Activated T-cell treated with anti-CD3 and anti-CD28 coated beads, Interleukin-2, amount 50 U/mL, for 4 hours (primary cell): ENCODE results near the gene ATG4B. TPM values are rescaled to one million over a fixed set of nuclear protein-coding genes. Genes with fewer than 3 reads are reported as not detected.

Source experiments
- ATAC-seq, 2 donors: fragments of 200-7000 bp; cut with Tn5 transposase; one replicate each; pipeline ENCODE4 v1.10.0; 2021
- DNase-seq: peaks from one replicate; pipeline ENCODE4 v3.0.0-alpha.2; 2020
- H3K27me3 Mint-ChIP-seq: one replicate; pipeline ENCODE4 v1.8.0; 2021; ENCODE audit warnings: low read depth, mixed read lengths
- H3K36me3 Mint-ChIP-seq: one replicate; pipeline ENCODE4 v1.8.0; 2022; ENCODE audit warnings: mixed read lengths; ENCODE audit not compliant: insufficient read depth
- H3K4me1 Mint-ChIP-seq: one replicate; pipeline ENCODE4 v1.8.0; 2021; ENCODE audit warnings: low read depth, mixed read lengths
- H3K4me3 Mint-ChIP-seq: one replicate; pipeline ENCODE4 v1.8.0; 2021; ENCODE audit warnings: mild to moderate bottlenecking, moderate library complexity, mixed read lengths
- H3K9me3 Mint-ChIP-seq: one replicate; pipeline ENCODE4 v1.8.0; 2021; ENCODE audit warnings: mixed read lengths
- total RNA-seq, 3 donors: library from RNA; stranded (reverse); gene quantifications; one replicate each; pipeline ENCODE4 v1.2.1, GENCODE V29; 2021

ATG4B gene
- total RNA-seq, 3 donors from 2014 or later: 72.6 to 82.4 (median 75.3) TPM

GRCh38 chr2:241702155-241703031 lies 64.9 kb downstream of the ATG4B start:
- H3K9me3 Mint-ChIP-seq: no peaks in the 10 kb centered on the region
- ATAC-seq (peak; percentile 68 to 73), DNase-seq (peak; percentile 90)
- H3K4me3 Mint-ChIP-seq: peak overlapping the region; percentile 86
- H3K36me3 Mint-ChIP-seq: peaks cover 15% of the 10 kb centered on the region
- no peaks in the 10 kb centered on the region for H3K27me3 Mint-ChIP-seq
- H3K4me1 Mint-ChIP-seq: peaks cover 22% of the 10 kb centered on the region

- H3K27me3 Mint-ChIP-seq: no peaks in the 10 kb centered on the region
- no peaks in the 10 kb centered on the region for H3K9me3 Mint-ChIP-seq
- H3K4me1 Mint-ChIP-seq: peaks cover 22% of the 10 kb centered on the region
Measured at GRCh38 chr2:241703032-241703604, 65.6 kb downstream of the ATG4B start.

GRCh38 chr2:241706537-241706936 lies 69.0 kb downstream of the ATG4B start:
- no peak for DNase-seq
- no peaks in the 10 kb centered on the region for H3K9me3 Mint-ChIP-seq
- H3K4me1 Mint-ChIP-seq: peaks cover 14% of the 10 kb centered on the region
- peaks cover 36% of the 10 kb centered on the region for H3K36me3 Mint-ChIP-seq
- ATAC-seq: no peak
- H3K27me3 Mint-ChIP-seq: no peaks in the 10 kb centered on the region
- no peak overlapping the region for H3K4me3 Mint-ChIP-seq

More at GRCh38 chr2:241703032-241703604, 65.6 kb downstream of the ATG4B start:
- no peak for ATAC-seq
- peak overlapping the region; percentile 86 for H3K4me3 Mint-ChIP-seq
- H3K36me3 Mint-ChIP-seq: peaks cover 18% of the 10 kb centered on the region
- no peak for DNase-seq

GRCh38 chr2:241708879-241709278 lies 71.4 kb downstream of the ATG4B start:
- no peaks in the 10 kb centered on the region for H3K9me3 Mint-ChIP-seq
- peaks cover 38% of the 10 kb centered on the region for H3K36me3 Mint-ChIP-seq
- DNase-seq (no peak), ATAC-seq (no peak)
- H3K4me1 Mint-ChIP-seq: peaks cover 3% of the 10 kb centered on the region
- H3K27me3 Mint-ChIP-seq: no peaks in the 10 kb centered on the region
- H3K4me3 Mint-ChIP-seq: no peak overlapping the region

- Mint-ChIP-seq H3K27me3 (no peaks in the 10 kb centered on the region), H3K4me3 (no peak overlapping the region), H3K36me3 (peaks cover 46% of the 10 kb centered on the region), H3K9me3 (no peaks in the 10 kb centered on the region), H3K4me1 (peaks cover 2% of the 10 kb centered on the region)
- ATAC-seq (no peak), DNase-seq (no peak)
Measured at GRCh38 chr2:241719093-241719492, 81.6 kb downstream of the ATG4B start.

- ATAC-seq: no peak
- peaks cover 2% of the 10 kb centered on the region for H3K4me1 Mint-ChIP-seq
- no peaks in the 10 kb centered on the region for H3K9me3 Mint-ChIP-seq
- no peak overlapping the region for H3K4me3 Mint-ChIP-seq
- no peaks in the 10 kb centered on the region for H3K27me3 Mint-ChIP-seq
- DNase-seq: no peak
- peaks cover 38% of the 10 kb centered on the region for H3K36me3 Mint-ChIP-seq
Measured at GRCh38 chr2:241720099-241720498, 82.6 kb downstream of the ATG4B start.

- Mint-ChIP-seq H3K4me3 (no peak overlapping the region), H3K4me1 (peaks cover 2% of the 10 kb centered on the region), H3K36me3 (peaks cover 40% of the 10 kb centered on the region), H3K9me3 (no peaks in the 10 kb centered on the region), H3K27me3 (no peaks in the 10 kb centered on the region)
- DNase-seq (no peak), ATAC-seq (no peak)
Measured at GRCh38 chr2:241720560-241720959, 83.1 kb downstream of the ATG4B start.

- DNase-seq: no peak
- Mint-ChIP-seq H3K4me3 (no peak overlapping the region), H3K9me3 (no peaks in the 10 kb centered on the region), H3K36me3 (peaks cover 34% of the 10 kb centered on the region), H3K27me3 (no peaks in the 10 kb centered on the region), H3K4me1 (no peaks in the 10 kb centered on the region)
- ATAC-seq: no peak
Measured at GRCh38 chr2:241721852-241722251, 84.4 kb downstream of the ATG4B start.

GRCh38 chr2:241722896-241723454 lies 85.5 kb downstream of the ATG4B start:
- Mint-ChIP-seq H3K4me1 (no peaks in the 10 kb centered on the region), H3K9me3 (no peaks in the 10 kb centered on the region), H3K36me3 (peaks cover 31% of the 10 kb centered on the region), H3K27me3 (no peaks in the 10 kb centered on the region), H3K4me3 (no peak overlapping the region)
- no peak for DNase-seq
- no peak for ATAC-seq

Other genes with a start within 250 kb of the ATG4B start
- 100 to 1,000 TPM in 2 of 3 donors, 10 to 100 TPM in 1; 97.1 to 104 (median 100) TPM for gene STK25, start 129.1 kb upstream of the ATG4B start, total RNA-seq
- under 1 TPM; 0.15 to 0.19 (median 0.16) TPM for gene BOK, start 78.9 kb upstream of the ATG4B start, total RNA-seq
- 10 to 100 TPM; 58.6 to 61.8 (median 59.0) TPM for gene THAP4, start 535 bp upstream of the ATG4B start, total RNA-seq
- gene DTYMK, start 49.1 kb downstream of the ATG4B start, total RNA-seq: 100 to 1,000 TPM in 1 of 3 donors, 10 to 100 TPM in 2; 89.5 to 110 (median 94.9) TPM
- 10 to 100 TPM; 49.2 to 53.5 (median 51.8) TPM for gene ING5, start 64.3 kb downstream of the ATG4B start, total RNA-seq
- 10 to 100 TPM; 13.9 to 22.5 (median 18.7) TPM for gene D2HGDH, start 96.9 kb downstream of the ATG4B start, total RNA-seq
- gene GAL3ST2, start 139.1 kb downstream of the ATG4B start, total RNA-seq: under 1 TPM in 2 of 3 donors, not detected in 1; 0.23 to 0.33 TPM
- gene NEU4, start 171.5 kb downstream of the ATG4B start, total RNA-seq: under 1 TPM in 1 of 3 donors, not detected in 2; 0.65 TPM
- 100 to 1,000 TPM in 1 of 3 donors, 10 to 100 TPM in 2; 60.5 to 102 (median 77.3) TPM for gene PDCD1, start 221.2 kb downstream of the ATG4B start, total RNA-seq
- under 1 TPM; 0.13 to 0.14 (median 0.13) TPM for gene RTP5, start 232.0 kb downstream of the ATG4B start, total RNA-seq